MG63 (cell line): ENCODE data around the gene LMLN. TPM values are rescaled to one million over a fixed set of nuclear protein-coding genes. Genes with fewer than 3 reads are reported as not detected.
"Not testable (repeated sequence)": the region's sequence is repeated elsewhere in the genome, so short reads cannot be mapped to it uniquely, and the experiment has no call there.

Experiments used
- DNase-seq: peaks from one replicate; pipeline ENCODE4 v3.0.0-alpha.2; 2020
- H3K27me3 ChIP-seq: fragments of 250-450 bp; sonication (Bioruptor Pico); 2 replicates; pipeline ENCODE4 v1.5.1; 2020; ENCODE audit warnings: mild to moderate bottlenecking, moderate library complexity
- H3K36me3 ChIP-seq: fragments of 250-450 bp; sonication (Bioruptor Pico); 2 replicates; pipeline ENCODE4 v1.5.1; 2020; ENCODE audit warnings: mild to moderate bottlenecking, moderate library complexity
- H3K4me3 ChIP-seq: fragments of 250-450 bp; sonication (Bioruptor Pico); 2 replicates; pipeline ENCODE4 v1.5.1; 2020; ENCODE audit warnings: mild to moderate bottlenecking, moderate library complexity
- H3K9me3 ChIP-seq: fragments of 250-450 bp; sonication (Bioruptor Pico); 2 replicates; pipeline ENCODE4 v1.5.1; 2020; ENCODE audit warnings: mild to moderate bottlenecking, moderate library complexity
- total RNA-seq: library from RNA; depleted of rRNA; stranded (reverse); fragments of >200 nt; shearing (Covaris generic); gene quantifications from 2 replicates; pipeline ENCODE4 v1.2.3, GENCODE V29; 2014; ENCODE audit warnings: low replicate concordance; rRNA removed

LMLN gene
- total RNA-seq, result 3.5 and 5.6 TPM in 2 replicates

- DNase-seq, result peak; percentile 98
- Histone ChIP-seq H3K9me3 (no peaks in the 10 kb centered on the region), H3K36me3 (peaks cover 19% of the 10 kb centered on the region), H3K27me3 (no peaks in the 10 kb centered on the region), H3K4me3 (peak within 1 kb of the TSS; percentile 61)
Observed at GRCh38 chr3:197959891-197960693, at the start of gene LMLN. TSS of gene LMLN (plus strand) at chr3:197960217. CDS start at chr3:197960246, 29 bp downstream.

DNA sequence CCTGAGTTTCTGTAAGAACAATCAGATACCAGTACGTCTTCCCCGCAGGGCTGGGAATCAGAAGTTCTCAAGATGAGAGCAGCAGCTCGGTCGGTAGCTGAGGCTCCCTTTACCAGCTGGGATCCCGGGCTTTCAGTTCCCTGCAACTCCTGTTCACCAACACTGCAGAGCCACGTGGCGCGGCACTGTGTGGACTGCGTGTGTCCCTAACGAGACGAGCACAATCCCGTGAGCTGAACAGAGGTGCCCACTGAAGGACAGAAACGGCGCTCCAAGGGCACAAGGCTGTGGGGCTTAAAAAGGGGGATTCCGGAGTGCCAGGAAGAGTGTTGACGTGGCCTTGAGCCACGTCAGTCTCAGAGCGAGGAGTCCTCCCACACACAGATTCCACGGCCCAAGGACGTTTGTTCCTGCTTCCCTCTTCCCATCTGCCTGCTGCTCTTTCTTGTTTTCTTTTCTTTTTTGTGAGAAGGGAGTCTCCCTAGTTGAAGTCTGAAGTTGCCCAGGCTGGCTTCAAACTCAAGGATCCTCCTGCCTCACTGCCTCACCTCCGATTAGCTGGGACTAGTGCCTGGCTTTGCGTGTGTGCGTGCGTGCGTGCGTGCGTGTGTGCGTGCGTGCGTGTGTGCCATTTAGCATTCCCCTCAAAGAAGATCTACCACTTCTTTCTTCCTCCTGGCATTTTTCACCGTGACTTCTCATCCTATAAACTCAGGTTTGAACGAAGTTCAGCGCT, 47.1 kb upstream of the LMLN start:
- Histone ChIP-seq H3K27me3 (no peaks in the 10 kb centered on the region), H3K4me3 (no peak overlapping the region), H3K9me3 (no peaks in the 10 kb centered on the region), H3K36me3 (no peaks in the 10 kb centered on the region)
- no peak for DNase-seq

GRCh38 chr3:197913641-197914380, 46.2 kb upstream of the LMLN start:
- H3K4me3 ChIP-seq, result no peak overlapping the region
- no peaks in the 10 kb centered on the region for H3K9me3 ChIP-seq
- no peaks in the 10 kb centered on the region for H3K27me3 ChIP-seq
- no peak for DNase-seq
- H3K36me3 ChIP-seq, result no peaks in the 10 kb centered on the region

DNA sequence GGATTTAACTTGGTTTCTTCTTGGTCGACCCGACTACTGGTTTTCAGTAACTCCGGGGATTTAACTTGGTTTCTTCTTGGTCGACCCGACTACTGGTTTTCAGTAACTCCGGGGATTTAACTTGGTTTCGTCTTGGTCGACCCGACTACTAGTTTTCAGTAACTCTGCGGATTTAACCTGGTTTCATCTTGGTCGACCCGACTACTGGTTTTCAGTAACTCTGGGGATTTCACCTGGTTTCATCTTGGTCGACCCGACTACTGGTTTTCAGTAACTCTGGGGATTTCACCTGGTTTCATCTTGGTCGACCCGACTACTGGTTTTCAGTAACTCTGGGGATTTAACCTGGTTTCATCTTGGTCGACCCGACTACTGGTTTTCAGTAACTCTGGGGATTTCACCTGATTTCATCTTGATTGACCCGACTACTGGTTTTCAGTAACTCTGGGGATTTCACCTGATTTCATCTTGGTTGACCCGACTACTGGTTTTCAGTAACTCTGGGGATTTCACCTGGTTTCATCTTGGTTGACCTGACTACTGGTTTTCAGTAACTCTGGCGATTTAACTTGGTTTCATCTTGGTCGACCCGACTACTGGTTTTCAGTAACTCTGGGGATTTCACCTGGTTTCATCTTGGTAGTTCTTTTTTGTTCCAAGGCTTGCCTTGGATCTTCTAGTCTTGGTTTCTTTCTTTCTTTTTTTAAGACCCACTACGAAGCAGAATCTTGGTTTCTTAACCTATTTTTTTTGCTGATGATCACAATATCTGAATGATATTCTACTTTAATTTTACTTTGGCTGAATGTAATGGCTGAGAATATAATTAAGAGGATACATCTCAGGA, 38.4 kb upstream of the LMLN start:
- H3K36me3 ChIP-seq, DNase-seq, H3K9me3 ChIP-seq, H3K4me3 ChIP-seq, H3K27me3 ChIP-seq: not testable (repeated sequence)

GRCh38 chr3:197926418-197926817, 33.6 kb upstream of the LMLN start:
- Histone ChIP-seq H3K4me3 (no peak overlapping the region), H3K27me3 (no peaks in the 10 kb centered on the region), H3K9me3 (no peaks in the 10 kb centered on the region), H3K36me3 (no peaks in the 10 kb centered on the region)
- DNase-seq, result no peak

GRCh38 chr3:197927578-197927977, 32.4 kb upstream of the LMLN start:
- not testable (repeated sequence) for H3K9me3 ChIP-seq, H3K4me3 ChIP-seq, H3K36me3 ChIP-seq, H3K27me3 ChIP-seq, DNase-seq

- Histone ChIP-seq H3K36me3 (no peaks in the 10 kb centered on the region), H3K27me3 (no peaks in the 10 kb centered on the region), H3K9me3 (no peaks in the 10 kb centered on the region), H3K4me3 (no peak overlapping the region)
- DNase-seq, result no peak
Observed at GRCh38 chr3:197936819-197937384, 23.1 kb upstream of the LMLN start.

- H3K27me3 ChIP-seq, result no peaks in the 10 kb centered on the region
- no peaks in the 10 kb centered on the region for H3K9me3 ChIP-seq
- no peaks in the 10 kb centered on the region for H3K36me3 ChIP-seq
- no peak for DNase-seq
- H3K4me3 ChIP-seq, result no peak overlapping the region
Observed at GRCh38 chr3:197940745-197941384, 19.2 kb upstream of the LMLN start.

DNA sequence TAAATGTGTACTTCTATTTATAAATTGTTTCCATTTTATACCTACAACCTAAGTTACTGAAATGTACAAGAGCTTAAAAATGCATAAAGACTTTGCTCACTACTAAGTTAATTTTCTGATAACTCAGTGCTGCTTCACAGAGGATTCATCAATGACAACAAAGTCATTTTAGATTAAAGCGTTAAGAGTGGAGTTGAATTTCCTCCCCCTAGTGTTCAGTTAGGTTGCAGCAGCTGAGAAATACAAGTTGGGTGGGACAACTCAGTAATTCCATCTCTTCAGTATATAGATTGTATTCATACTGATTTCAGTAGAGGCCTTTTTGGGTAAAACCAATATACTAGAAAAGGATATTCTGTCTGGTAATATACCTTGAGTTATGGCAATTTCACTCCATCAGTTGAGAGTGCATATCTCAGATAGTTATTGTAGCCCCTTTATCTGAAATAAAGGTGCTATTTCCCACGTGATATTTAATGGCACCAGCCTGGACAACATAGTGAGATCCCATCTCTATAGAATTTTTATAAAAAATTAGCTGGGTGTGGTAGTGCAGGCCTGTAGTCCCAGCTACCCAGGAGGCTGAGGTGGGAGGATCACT, 17.0 kb upstream of the LMLN start:
- Histone ChIP-seq H3K36me3 (no peaks in the 10 kb centered on the region), H3K4me3 (no peak overlapping the region), H3K9me3 (no peaks in the 10 kb centered on the region), H3K27me3 (no peaks in the 10 kb centered on the region)
- no peak for DNase-seq

DNA sequence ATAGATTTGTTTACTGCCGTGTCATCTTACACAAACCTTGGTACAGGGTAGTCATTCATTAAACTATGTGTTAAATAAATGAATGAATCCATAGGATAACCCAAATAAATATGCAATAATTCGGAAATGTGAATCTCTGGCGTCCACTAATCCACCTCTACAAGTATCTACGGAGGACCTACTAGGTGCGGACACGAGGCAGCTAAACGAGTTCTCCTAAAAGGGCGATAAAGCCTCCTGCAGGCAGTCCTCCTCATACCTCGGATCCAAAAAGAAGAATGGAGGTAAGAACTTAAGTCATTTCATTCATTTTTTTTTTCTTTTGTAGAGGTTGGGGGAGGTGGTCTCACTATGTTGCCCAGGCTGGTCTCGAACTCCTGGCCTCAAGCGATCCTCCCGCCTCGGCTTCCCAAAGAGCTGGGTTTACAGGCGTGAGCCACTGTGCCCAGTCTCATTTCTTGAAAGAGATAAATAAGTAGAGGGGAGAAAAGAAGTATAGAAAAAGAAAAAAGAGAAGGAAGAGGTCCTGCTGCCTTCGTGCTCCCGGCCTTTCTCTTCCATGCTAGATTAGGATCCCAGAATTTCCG, 10.7 kb upstream of the LMLN start:
- Histone ChIP-seq H3K9me3 (peaks cover 2% of the 10 kb centered on the region; the same call in 1 of the 2 replicates), H3K27me3 (no peaks in the 10 kb centered on the region), H3K4me3 (peak overlapping the region; percentile 100), H3K36me3 (peaks cover 41% of the 10 kb centered on the region)
- no peak for DNase-seq

DNA sequence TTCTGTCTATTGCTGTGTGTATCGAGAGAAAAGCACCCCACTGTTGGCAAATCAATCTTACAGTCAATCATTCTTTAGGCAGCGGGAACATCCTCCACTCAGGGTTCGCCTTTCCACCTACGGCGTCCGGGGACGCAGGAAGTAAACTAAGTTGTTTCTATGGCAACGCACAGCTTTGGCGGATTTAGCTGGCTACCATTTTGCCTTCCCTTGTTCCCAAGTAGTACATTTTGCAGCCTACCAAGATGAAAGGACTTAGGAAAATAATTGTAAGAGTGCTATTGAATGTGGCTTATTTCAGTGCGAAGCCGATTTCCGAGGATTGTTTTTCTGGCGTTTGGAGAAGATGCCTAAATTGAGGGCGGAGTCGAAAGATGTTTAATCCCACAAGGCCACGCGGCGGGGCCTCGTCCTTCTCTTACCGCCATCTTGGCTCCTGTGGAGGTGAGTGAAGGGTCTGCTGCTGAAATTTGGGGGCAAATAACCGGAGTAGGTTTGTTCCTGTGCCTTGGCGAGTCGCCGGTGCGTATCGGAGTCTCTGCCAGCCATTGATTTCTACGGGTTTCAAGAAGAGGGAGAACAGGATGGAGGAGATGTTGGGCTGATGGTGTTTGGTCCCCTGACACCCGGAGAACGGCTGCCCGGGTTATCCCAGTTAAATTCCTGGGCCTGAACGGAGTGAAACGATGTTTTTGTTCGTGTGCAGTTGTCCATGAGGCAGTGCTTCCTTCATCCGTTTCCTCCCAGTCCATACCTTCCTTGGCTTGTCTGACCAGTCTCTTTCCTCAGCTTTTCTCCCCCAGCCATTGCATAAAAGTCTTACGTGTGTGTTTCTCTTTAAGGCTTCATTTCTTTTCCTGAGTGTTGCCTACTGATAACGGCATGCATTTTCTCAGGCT, 10.0 kb upstream of the LMLN start, which contains the start of gene RPL35A:
Gene RPL35A (plus strand): TSS at position 413 of the 899 bp plus-strand sequence. CDS start 778 bp downstream, outside the sequence.
- DNase-seq, result peak; percentile 90
- Histone ChIP-seq H3K9me3 (peaks cover 2% of the 10 kb centered on the region; the same call in 1 of the 2 replicates), H3K36me3 (peaks cover 49% of the 10 kb centered on the region), H3K27me3 (no peaks in the 10 kb centered on the region), H3K4me3 (peak within 1 kb of the TSS; percentile 100)

- peak overlapping the region; percentile 100 for H3K4me3 ChIP-seq
- H3K27me3 ChIP-seq, result no peaks in the 10 kb centered on the region
- H3K36me3 ChIP-seq, result peaks cover 55% of the 10 kb centered on the region
- peaks cover 2% of the 10 kb centered on the region; the same call in 1 of the 2 replicates for H3K9me3 ChIP-seq
- DNase-seq, result no peak
Observed at GRCh38 chr3:197950677-197951061, 9.3 kb upstream of the LMLN start.

GRCh38 chr3:197951392-197951990, 8.5 kb upstream of the LMLN start:
- DNase-seq, result peak; percentile 21
- Histone ChIP-seq H3K27me3 (no peaks in the 10 kb centered on the region), H3K4me3 (peak overlapping the region; percentile 100), H3K9me3 (peaks cover 2% of the 10 kb centered on the region; the same call in 1 of the 2 replicates), H3K36me3 (peaks cover 63% of the 10 kb centered on the region)
